ENCODE results near the gene PHKG2.

- TF ChIP-seq CTCF (IDR thresholded peaks at IDR 0.05) (no peak), POLR2A (IDR thresholded peaks at IDR 0.05) (no peak)
These were observed 14.9 kb downstream of the PHKG2 start for GRCh38 chr16:30762991-30763725.

Data from uterus (tissue), 2 donors.